IMR-90 (cell line): Measurements from ENCODE around the gene FAM83B. TPM values are rescaled to one million over a fixed set of nuclear protein-coding genes. Genes with fewer than 3 reads are reported as not detected.

Source experiments
- ATAC-seq: fragments of 200-7000 bp; cut with Tn5 transposase; 2 replicates; pipeline ENCODE4 v1.9.1; 2020; ENCODE audit warnings: low read depth, mild to moderate bottlenecking, moderate library complexity
- BruUV-seq: library from RNA; stranded (reverse); fragments of 400-500 nt; replicated peaks from 2 replicates; lab custom pipeline; 2021; lab: Mats Ljungman, UMichigan
- CTCF ChIA-PET: fragments of 300-600 bp; formaldehyde crosslinking; extraction: SDS; loops from one replicate; lab custom pipeline; 2021; ENCODE audit warnings: antibody characterized with exemption; lab: Yijun Ruan, JAX
- POLR2A ChIA-PET: fragments of 300-600 bp; sonication (Branson Sonifier 250); formaldehyde crosslinking; loops from one replicate; lab custom pipeline; 2022; ENCODE audit warnings: antibody characterized with exemption; ENCODE audit not compliant: unreplicated experiment; lab: Charles Lee
- DNase-seq: peaks from one replicate; pipeline ENCODE4 v3.0.0; 2013
- H2AFZ ChIP-seq: replicated peaks from 2 replicates; pipeline ENCODE3; 2013; ENCODE audit warnings: low read length, mild to moderate bottlenecking; ENCODE audit not compliant: poor library complexity
- H2AK5ac ChIP-seq: 2 replicates; pipeline ENCODE4 v1.6.1; 2013; ENCODE audit warnings: low read depth, low read length, inconsistent platforms
- H2AK9ac ChIP-seq: replicated peaks from 2 replicates; pipeline ENCODE3; 2013; ENCODE audit warnings: mild to moderate bottlenecking, low read depth, low read length, moderate library complexity; ENCODE audit not compliant: poor library complexity
- H2BK120ac ChIP-seq: 2 replicates; pipeline ENCODE4 v1.6.1; 2013; ENCODE audit warnings: low read depth, low read length, inconsistent platforms
- H2BK15ac ChIP-seq: 3 replicates; pipeline ENCODE4 v1.6.1; 2013; ENCODE audit warnings: low read depth, low read length, inconsistent platforms
- H2BK20ac ChIP-seq: 2 replicates; pipeline ENCODE4 v1.6.1; 2013; ENCODE audit warnings: low read depth, mild to moderate bottlenecking, inconsistent platforms, low read length, moderate library complexity
- H2BK5ac ChIP-seq: 2 replicates; pipeline ENCODE4 v1.6.1; 2013; ENCODE audit warnings: mild to moderate bottlenecking, low read depth, low read length, inconsistent platforms; ENCODE audit not compliant: poor library complexity, severe bottlenecking
- H3K14ac ChIP-seq: replicated peaks from 2 replicates; pipeline ENCODE4 v1.6.1; 2013; ENCODE audit warnings: low read depth, low read length, inconsistent platforms
- H3K18ac ChIP-seq: 2 replicates; pipeline ENCODE4 v1.6.1; 2013; ENCODE audit warnings: low read depth, low read length, control low read depth
- H3K23ac ChIP-seq: 2 replicates; pipeline ENCODE4 v1.6.1; 2013; ENCODE audit warnings: low read depth, low read length, inconsistent platforms
- H3K27ac ChIP-seq: 2 replicates; pipeline ENCODE4 v1.5.1; 2013; ENCODE audit warnings: mild to moderate bottlenecking, control low read depth, low read length; ENCODE audit not compliant: insufficient read depth
- H3K27me3 ChIP-seq: 2 replicates; pipeline ENCODE4 v1.6.1; 2013; ENCODE audit warnings: low read length; ENCODE audit not compliant: control insufficient read depth, insufficient read depth
- H3K36me3 ChIP-seq: 2 replicates; pipeline ENCODE4 v1.6.1; 2013; ENCODE audit warnings: low read length, mixed read lengths; ENCODE audit not compliant: control insufficient read depth, insufficient read depth
- H3K4ac ChIP-seq: 2 replicates; pipeline ENCODE4 v1.6.1; 2013; ENCODE audit warnings: low read depth, low read length, inconsistent platforms
- H3K4me1 ChIP-seq: 2 replicates; pipeline ENCODE4 v1.6.1; 2013; ENCODE audit warnings: low read length, mixed read lengths; ENCODE audit not compliant: control insufficient read depth, insufficient read depth
- H3K4me2 ChIP-seq: 2 replicates; pipeline ENCODE4 v1.6.1; 2013; ENCODE audit warnings: low read depth, mild to moderate bottlenecking, control low read depth, low read length, moderate library complexity
- H3K4me3 ChIP-seq: 2 replicates; pipeline ENCODE4 v1.5.1; 2013; ENCODE audit warnings: low read depth, mild to moderate bottlenecking, control low read depth, low read length, moderate library complexity; ENCODE audit not compliant: insufficient read depth
- H3K56ac ChIP-seq: 2 replicates; pipeline ENCODE4 v1.6.1; 2013; ENCODE audit warnings: low read length, inconsistent platforms; ENCODE audit not compliant: insufficient read depth; ENCODE audit errors: extremely low read depth
- H3K79me1 ChIP-seq, 2 experiments: 2 replicates each; pipeline ENCODE4 v1.6.1; 2013; ENCODE audit warnings: low read length in 2 of 2, inconsistent platforms in 1 of 2, low read depth in 1 of 2
- H3K9ac ChIP-seq: 2 replicates; pipeline ENCODE4 v1.6.1; 2013; ENCODE audit warnings: low read depth, low read length, control low read depth
- H3K9me1 ChIP-seq: 2 replicates; pipeline ENCODE4 v1.6.1; 2013; ENCODE audit warnings: low read length, inconsistent platforms; ENCODE audit not compliant: insufficient read depth
- H3K9me3 ChIP-seq: 2 replicates; pipeline ENCODE4 v1.6.1; 2013; ENCODE audit warnings: low read length; ENCODE audit not compliant: control insufficient read depth, insufficient read depth
- H4K20me1 ChIP-seq: 2 replicates; pipeline ENCODE4 v1.6.1; 2013; ENCODE audit warnings: low read length, inconsistent platforms; ENCODE audit not compliant: insufficient read depth
- H4K5ac ChIP-seq: 2 replicates; pipeline ENCODE4 v1.6.1; 2013; ENCODE audit warnings: mild to moderate bottlenecking, low read depth, low read length, control low read depth
- H4K8ac ChIP-seq, 2 experiments: 2 replicates each; pipeline ENCODE4 v1.6.1; 2013; ENCODE audit warnings: low read depth in 2 of 2, low read length in 2 of 2, control low read depth in 1 of 2, inconsistent platforms in 1 of 2
- H4K91ac ChIP-seq: 2 replicates; pipeline ENCODE4 v1.6.1; 2013; ENCODE audit warnings: low read depth, low read length, inconsistent platforms; ENCODE audit not compliant: insufficient read depth
- BHLHE40 ChIP-seq: fragments of 150-350 bp; IDR thresholded peaks from 2 replicates; pipeline ENCODE4 v1.6.1; 2016; ENCODE audit warnings: mild to moderate bottlenecking, low read depth, low read length
- CHD1 ChIP-seq: IDR thresholded peaks from 2 replicates; pipeline ENCODE4 v1.6.1; 2012; ENCODE audit warnings: low read depth, low read length, improper control_type of control experiment
- FOS ChIP-seq: fragments of 150-350 bp; IDR thresholded peaks from 2 replicates; pipeline ENCODE4 v1.6.1; 2016; ENCODE audit warnings: low read depth, low read length
- RAD21 ChIP-seq: IDR thresholded peaks from 2 replicates; pipeline ENCODE4 v1.6.1; 2012; ENCODE audit warnings: low read length, improper control_type of control experiment
- RCOR1 ChIP-seq: IDR thresholded peaks from 2 replicates; pipeline ENCODE4 v1.6.1; 2012; ENCODE audit warnings: mild to moderate bottlenecking, low read length, improper control_type of control experiment; ENCODE audit not compliant: insufficient replicate concordance
- RFX5 ChIP-seq: IDR thresholded peaks from 2 replicates; pipeline ENCODE4 v1.8.0; 2012; ENCODE audit warnings: low read depth, mild to moderate bottlenecking, low read length, moderate library complexity
- WGBS, 2 experiments: methylation state at CpG; one replicate each; pipeline versions ENCODE4 v1.1.5 to v1.1.7; 2013; ENCODE audit warnings: missing lambda C conversion rate in 2 of 2; ENCODE audit not compliant: insufficient read length in 1 of 2; ENCODE audit errors: extremely low coverage in 2 of 2; 5-methylcytosine and 5-hydroxymethylcytosine counted together
- dilution Hi-C: fragments of 300-500 bp; cut with HindIII; formaldehyde crosslinking; loops from one replicate; pipeline ENCODE4 v1.14.3; 2018; ENCODE audit warnings: low sequenced_read_pairs; ENCODE audit not compliant: unreplicated experiment
- in situ Hi-C: fragments of 300-500 bp; cut with MboI; formaldehyde crosslinking; loops from 3 replicates; pipeline ENCODE4 v1.14.3; 2019; ENCODE audit warnings: low sequenced_read_pairs, inconsistent platforms, mixed read lengths
- intact Hi-C: fragments of 100-400 bp; cut with micrococcal nuclease; formaldehyde crosslinking; loops from 2 replicates; pipeline ENCODE4 v1.10.0; 2022
- polyA plus RNA-seq, 3 experiments: library from polyadenylated mRNA; depleted of rRNA; stranded (reverse); fragments of >200 nt; gene quantifications; 2 replicates each; pipeline ENCODE4 v1.2.3, GENCODE V29; 2012; ENCODE audit warnings: low replicate concordance in 1 of 3
- total RNA-seq: library from RNA; depleted of rRNA; stranded (reverse); fragments of >200 nt; gene quantifications from 2 replicates; pipeline ENCODE4 v1.2.3, GENCODE V29; 2012

The FAM83B gene
- total and polyA plus RNA-seq, 2 of the 4 experiments (the other 2 are of a cell fraction), result 0.02 to 0.18 TPM

DNA sequence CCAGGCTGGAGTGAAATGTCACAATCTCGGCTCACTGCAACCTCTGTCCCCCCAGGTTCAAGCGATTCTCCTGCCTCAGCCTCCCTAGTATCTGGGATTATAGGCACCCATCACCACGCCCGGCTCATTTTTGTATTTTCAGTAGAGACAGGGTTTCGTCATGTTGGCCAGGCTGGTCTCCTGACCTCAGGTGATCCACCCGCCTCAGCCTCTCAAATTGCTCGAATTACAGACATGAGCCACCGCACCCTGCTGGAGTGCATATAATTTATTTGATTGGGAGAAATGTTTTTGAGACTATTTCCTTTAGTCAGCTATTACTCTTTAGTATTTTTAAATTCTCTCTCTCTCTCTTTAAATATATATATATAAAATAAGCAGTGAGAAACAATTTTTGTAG lies 29.8 kb downstream of the FAM83B start:
- H3K36me3 ChIP-seq, result no peaks in the 10 kb centered on the region
- ChIA-PET CTCF (no interaction called here), POLR2A (no interaction called here)
- H2BK5ac ChIP-seq, result no peak overlapping the region
- H4K8ac ChIP-seq, result no peak overlapping the region
- H3K4me3 ChIP-seq, result no peak overlapping the region
- H2AK9ac ChIP-seq, result no peak overlapping the region
- ATAC-seq (no peak), DNase-seq (no peak)
- no peak overlapping the region for H2BK20ac ChIP-seq
- no peaks in the 10 kb centered on the region for H3K9me1 ChIP-seq
- H3K4me1 ChIP-seq, result no peaks in the 10 kb centered on the region
- H3K27me3 ChIP-seq, result no peaks in the 10 kb centered on the region
- intact Hi-C loops (no loop called here), in situ Hi-C loops (no loop called here), dilution Hi-C loops (no loop called here)
- no peaks in the 10 kb centered on the region for H3K9me3 ChIP-seq
- no peak overlapping the region for H4K91ac ChIP-seq
- H2AK5ac ChIP-seq, result no peak overlapping the region
- H3K56ac ChIP-seq, result no peak overlapping the region
- H2BK15ac ChIP-seq, result no peak overlapping the region
- H3K79me1 ChIP-seq, result no peaks in the 10 kb centered on the region
- H2BK120ac ChIP-seq, result no peak overlapping the region
- H3K4me2 ChIP-seq, result no peak overlapping the region
- no peak overlapping the region for H3K18ac ChIP-seq
- H2AFZ ChIP-seq, result no peak overlapping the region
- no peak overlapping the region for H3K14ac ChIP-seq
- H3K4ac ChIP-seq, result no peak overlapping the region
- H3K9ac ChIP-seq, result no peak overlapping the region
- BruUV-seq, result no TSS peak
- no peak overlapping the region for H3K23ac ChIP-seq
- TF ChIP-seq BHLHE40 (no peak), FOS (no peak), RFX5 (no peak), CHD1 (no peak), RAD21 (no peak), RCOR1 (no peak)
- H4K5ac ChIP-seq, result no peak overlapping the region
- no peaks in the 10 kb centered on the region for H4K20me1 ChIP-seq
- WGBS, 2 experiments, result 100% methylated on average over 3 of the region's 8 CpGs; no CpG with 5 or more reads in 1 of the 2 experiments
- no peak overlapping the region for H3K27ac ChIP-seq
